Suprapubic skin (tissue), 4 donors: ENCODE data around the gene RIBC2. TPM values are rescaled to one million over a fixed set of nuclear protein-coding genes. Genes with fewer than 3 reads are reported as not detected.
A peak's percentile ranks its signal among the peaks of the same experiment; 100 is the strongest.

Source experiments
- DNase-seq, 2 donors: peaks; one replicate each; pipeline ENCODE4 v3.0.0-alpha.2; 2019; ENCODE audit warnings: low spot score in 2 of 2
- H3K27ac ChIP-seq: fragments of 200-600 bp; sonication (generic); one replicate; pipeline ENCODE4 v1.5.1; 2019
- H3K27me3 ChIP-seq: fragments of 200-600 bp; sonication (generic); one replicate; pipeline ENCODE4 v1.5.1; 2019
- H3K36me3 ChIP-seq: fragments of 200-600 bp; sonication (generic); one replicate; pipeline ENCODE4 v1.5.1; 2019
- H3K4me1 ChIP-seq: fragments of 200-600 bp; sonication (generic); one replicate; pipeline ENCODE4 v1.5.1; 2019
- H3K4me3 ChIP-seq: fragments of 200-600 bp; sonication (generic); one replicate; pipeline ENCODE4 v1.5.1; 2019; ENCODE audit warnings: mild to moderate bottlenecking
- H3K9me3 ChIP-seq: fragments of 200-600 bp; sonication (generic); one replicate; pipeline ENCODE4 v1.5.1; 2019
- EP300 ChIP-seq: sonication (generic); formaldehyde crosslinking; IDR thresholded peaks from one replicate; pipeline ENCODE4 v1.6.1; 2017; ENCODE audit warnings: antibody characterized with exemption
- POLR2A ChIP-seq, 2 donors: fragments of 450-650 bp; IDR thresholded peaks; one replicate each; pipeline ENCODE4 v1.6.1; 2017; ENCODE audit warnings: antibody characterized with exemption in 2 of 2, mild to moderate bottlenecking in 2 of 2, moderate library complexity in 2 of 2
- POLR2AphosphoS5 ChIP-seq, 3 donors: sonication (generic); formaldehyde crosslinking; IDR thresholded peaks; one replicate each; pipeline ENCODE4 v1.6.1; 2017; ENCODE audit warnings: antibody characterized with exemption in 3 of 3
- WGBS: methylation state at CpG from one replicate; pipeline ENCODE4 v1.1.5; 2018; 5-methylcytosine and 5-hydroxymethylcytosine counted together
- total RNA-seq, 4 donors: library from RNA; depleted of rRNA; stranded (reverse); fragments of >200 nt; gene quantifications; one replicate each; pipeline ENCODE4 v1.1.0, GENCODE V29; 2016
- TF ChIP-seq, protein P1 (sequence below), 2 donors: fragments of 200-600 bp in 1 of 2; fragments of 450-650 bp in 1 of 2; sonication (generic) in 1 of 2; IDR thresholded peaks; one replicate each; pipeline ENCODE4 v1.5.1; 2016 to 2019; ENCODE audit warnings: antibody characterized with exemption in 2 of 2, mild to moderate bottlenecking in 1 of 2, moderate library complexity in 1 of 2

The RIBC2 gene
- total RNA-seq, 4 donors from 2014 or later = 0.30 to 5.7 TPM; not detected in 2

DNA sequence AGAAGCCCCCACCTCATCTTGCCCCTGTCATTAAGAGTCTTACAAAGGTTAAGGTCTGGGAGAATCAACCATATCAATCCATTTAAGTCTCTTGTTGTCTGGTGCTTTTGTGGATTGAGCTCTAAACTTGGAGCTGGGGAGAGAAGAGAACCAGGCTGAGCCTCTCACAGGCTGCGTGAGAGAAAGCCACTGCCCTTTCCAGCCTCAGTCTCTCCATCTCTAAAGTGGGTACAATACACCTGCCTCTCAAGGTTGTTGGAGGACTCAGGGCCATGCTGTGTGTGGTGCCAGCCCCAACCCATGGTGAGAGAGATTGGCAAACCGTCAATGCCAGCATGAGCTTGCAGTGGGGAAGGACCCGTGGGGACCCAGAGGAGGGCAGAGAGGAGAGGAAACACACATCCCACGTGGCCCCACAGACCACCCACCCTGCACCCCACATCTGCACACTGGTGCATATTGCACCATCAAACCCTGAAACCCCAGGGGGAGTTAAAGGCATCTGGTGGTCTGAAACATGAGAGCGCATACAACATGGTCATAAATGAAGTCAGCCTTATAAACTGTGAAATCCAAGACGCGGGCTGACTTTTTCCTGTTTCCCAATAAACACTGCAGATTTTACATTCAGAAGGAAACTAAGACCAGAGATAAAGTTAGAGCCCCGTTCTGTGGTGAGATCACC, 61.7 kb downstream of the RIBC2 start:
- TF ChIP-seq, protein P1, sequence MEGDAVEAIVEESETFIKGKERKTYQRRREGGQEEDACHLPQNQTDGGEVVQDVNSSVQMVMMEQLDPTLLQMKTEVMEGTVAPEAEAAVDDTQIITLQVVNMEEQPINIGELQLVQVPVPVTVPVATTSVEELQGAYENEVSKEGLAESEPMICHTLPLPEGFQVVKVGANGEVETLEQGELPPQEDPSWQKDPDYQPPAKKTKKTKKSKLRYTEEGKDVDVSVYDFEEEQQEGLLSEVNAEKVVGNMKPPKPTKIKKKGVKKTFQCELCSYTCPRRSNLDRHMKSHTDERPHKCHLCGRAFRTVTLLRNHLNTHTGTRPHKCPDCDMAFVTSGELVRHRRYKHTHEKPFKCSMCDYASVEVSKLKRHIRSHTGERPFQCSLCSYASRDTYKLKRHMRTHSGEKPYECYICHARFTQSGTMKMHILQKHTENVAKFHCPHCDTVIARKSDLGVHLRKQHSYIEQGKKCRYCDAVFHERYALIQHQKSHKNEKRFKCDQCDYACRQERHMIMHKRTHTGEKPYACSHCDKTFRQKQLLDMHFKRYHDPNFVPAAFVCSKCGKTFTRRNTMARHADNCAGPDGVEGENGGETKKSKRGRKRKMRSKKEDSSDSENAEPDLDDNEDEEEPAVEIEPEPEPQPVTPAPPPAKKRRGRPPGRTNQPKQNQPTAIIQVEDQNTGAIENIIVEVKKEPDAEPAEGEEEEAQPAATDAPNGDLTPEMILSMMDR (IDR thresholded peaks at IDR 0.05) = no peak
- TF ChIP-seq EP300 (no peak), POLR2AphosphoS5 (IDR thresholded peaks at IDR 0.05) (no peak), POLR2A (IDR thresholded peaks at IDR 0.05) (no peak)
- H3K4me3 ChIP-seq = no peak overlapping the region
- 63% methylated on average over 5 of the region's 8 CpGs for WGBS
- no peak overlapping the region for H3K27ac ChIP-seq
- H3K27me3 ChIP-seq = no peaks in the 10 kb centered on the region
- no peaks in the 10 kb centered on the region for H3K36me3 ChIP-seq
- no peaks in the 10 kb centered on the region for H3K9me3 ChIP-seq
- H3K4me1 ChIP-seq = peaks cover 45% of the 10 kb centered on the region
- DNase-seq = no peak

DNA sequence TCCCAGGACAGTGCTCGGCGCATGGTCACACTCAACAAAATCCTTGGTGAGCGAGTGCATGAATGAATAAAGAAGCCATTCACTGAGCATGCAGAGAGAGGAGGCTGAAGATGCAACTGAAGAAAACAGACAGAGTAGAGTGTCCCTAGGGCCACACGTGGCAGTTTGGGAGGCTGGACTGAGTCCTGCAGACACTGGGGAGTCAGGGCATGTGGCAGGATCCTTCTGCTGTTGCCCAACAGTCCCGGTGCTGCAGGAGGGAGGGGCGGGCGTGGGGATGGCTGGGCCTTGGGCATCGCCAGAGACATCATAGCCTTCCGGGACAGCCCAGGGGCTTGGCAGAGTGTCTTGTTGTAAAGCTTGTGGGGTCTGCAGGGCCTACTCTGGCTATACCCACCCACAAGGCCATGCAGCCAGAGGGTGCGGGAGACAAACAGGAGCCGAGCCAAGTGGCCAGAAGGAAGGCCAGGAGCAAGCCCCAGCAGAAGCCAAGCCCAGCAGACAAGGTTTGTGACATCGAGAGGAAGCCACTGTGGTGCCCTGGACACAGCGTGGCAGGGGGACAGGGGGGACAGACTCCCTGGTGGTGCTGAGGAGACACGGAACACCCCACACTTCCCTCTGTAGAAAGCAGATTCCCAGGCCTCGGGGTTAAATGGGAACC, 62.5 kb downstream of the RIBC2 start:
- no peaks in the 10 kb centered on the region for H3K9me3 ChIP-seq
- peaks cover 37% of the 10 kb centered on the region for H3K4me1 ChIP-seq
- TF ChIP-seq, protein P1 (IDR thresholded peaks at IDR 0.05) = no peak
- no peak for TF ChIP-seq POLR2AphosphoS5 (IDR thresholded peaks at IDR 0.05)
- TF ChIP-seq EP300 = no peak
- TF ChIP-seq POLR2A (IDR thresholded peaks at IDR 0.05) = no peak
- H3K27me3 ChIP-seq = no peaks in the 10 kb centered on the region
- no peaks in the 10 kb centered on the region for H3K36me3 ChIP-seq
- H3K27ac ChIP-seq = peak overlapping the region; percentile 19
- H3K4me3 ChIP-seq = no peak overlapping the region
- WGBS = 65% methylated on average over 15 of the region's 15 CpGs
- DNase-seq = peak in 1 of 2 donors; percentile 84

DNA sequence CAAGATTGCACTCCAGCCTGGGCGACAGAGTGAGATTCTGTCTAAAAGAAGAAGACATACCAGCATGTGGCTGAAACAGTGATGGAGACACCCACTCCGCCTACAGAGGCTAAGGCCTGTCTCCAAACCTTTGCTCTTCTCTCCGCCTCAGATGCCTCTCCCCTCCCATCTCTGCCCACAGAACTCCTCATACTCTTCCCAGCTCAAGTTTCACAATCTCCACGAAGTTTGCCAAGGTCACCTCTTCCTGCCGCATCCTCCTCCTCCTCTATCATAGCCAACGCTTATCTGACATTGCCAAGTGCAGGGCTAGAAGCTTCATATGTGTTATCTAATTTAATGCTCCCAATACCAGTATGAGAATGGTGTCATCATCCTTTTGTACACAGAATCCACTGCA, 63.3 kb downstream of the RIBC2 start:
- DNase-seq = no peak
- Histone ChIP-seq H3K27me3 (no peaks in the 10 kb centered on the region), H3K9me3 (no peaks in the 10 kb centered on the region), H3K27ac (peak overlapping the region; percentile 19), H3K4me3 (no peak overlapping the region), H3K36me3 (no peaks in the 10 kb centered on the region), H3K4me1 (peaks cover 35% of the 10 kb centered on the region)
- TF ChIP-seq EP300 = no peak
- no peak for TF ChIP-seq POLR2A (IDR thresholded peaks at IDR 0.05)
- TF ChIP-seq, protein P1 (IDR thresholded peaks at IDR 0.05) = no peak
- no peak for TF ChIP-seq POLR2AphosphoS5 (IDR thresholded peaks at IDR 0.05)
- WGBS = 57% methylated on average over 6 of the region's 6 CpGs

DNA sequence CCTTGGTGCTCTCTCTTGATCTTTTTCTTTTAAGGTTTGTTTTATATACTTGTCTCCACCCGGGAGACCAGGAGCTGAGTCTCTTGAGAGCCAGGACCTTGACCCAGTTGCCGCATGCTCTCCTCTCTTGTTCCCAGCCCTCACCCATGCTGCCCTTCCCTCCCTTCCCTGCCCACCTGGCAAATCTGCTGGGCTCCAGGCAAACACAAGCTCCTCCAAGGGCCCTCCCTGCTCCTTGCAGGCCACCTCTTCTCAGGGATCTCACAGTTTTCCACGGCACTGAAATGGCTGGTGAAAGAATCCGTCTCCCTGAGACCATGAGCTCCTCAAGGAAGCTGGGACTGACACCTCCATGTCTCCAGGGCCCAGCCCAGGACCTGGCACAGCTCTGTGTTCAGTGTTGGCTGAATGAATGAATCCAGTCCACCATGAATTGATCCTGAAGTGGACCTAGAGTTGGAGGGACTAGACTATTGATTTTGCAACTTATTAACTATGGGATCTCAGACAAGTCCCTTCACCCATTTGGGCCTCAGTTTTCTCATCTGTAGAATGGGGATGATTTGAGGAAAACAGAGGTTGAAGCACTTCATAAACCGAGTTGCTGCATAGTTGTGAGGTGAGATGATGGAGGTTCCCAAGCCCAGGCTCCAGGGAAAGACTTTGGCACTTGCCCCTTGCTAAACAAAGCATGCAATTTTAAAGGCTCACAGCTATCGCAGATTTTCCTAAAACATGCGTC, 64.0 kb downstream of the RIBC2 start:
- peak in 1 of 2 donors; percentile 50 for DNase-seq
- TF ChIP-seq EP300 (no peak), POLR2AphosphoS5 (IDR thresholded peaks at IDR 0.05) (no peak), POLR2A (IDR thresholded peaks at IDR 0.05) (no peak)
- TF ChIP-seq, protein P1 (IDR thresholded peaks at IDR 0.05) = no peak
- H3K27me3 ChIP-seq = no peaks in the 10 kb centered on the region
- no peak overlapping the region for H3K4me3 ChIP-seq
- H3K9me3 ChIP-seq = no peaks in the 10 kb centered on the region
- WGBS = 86% methylated on average over 7 of the region's 7 CpGs
- H3K27ac ChIP-seq = no peak overlapping the region
- H3K4me1 ChIP-seq = peaks cover 35% of the 10 kb centered on the region
- no peaks in the 10 kb centered on the region for H3K36me3 ChIP-seq
